GM21526 (cell line): ENCODE results near the gene GRIN1.
A peak's percentile ranks its signal among the peaks of the same experiment; 100 is the strongest.

ENCODE experiments used
- ATAC-seq: cut with Tn5 transposase; IDR thresholded peaks from one replicate; pipeline ENCODE4 v1.9.1; 2021; ENCODE audit warnings: moderate library complexity; ENCODE audit not compliant: unreplicated experiment, low FRiP score

The GRIN1 gene

DNA sequence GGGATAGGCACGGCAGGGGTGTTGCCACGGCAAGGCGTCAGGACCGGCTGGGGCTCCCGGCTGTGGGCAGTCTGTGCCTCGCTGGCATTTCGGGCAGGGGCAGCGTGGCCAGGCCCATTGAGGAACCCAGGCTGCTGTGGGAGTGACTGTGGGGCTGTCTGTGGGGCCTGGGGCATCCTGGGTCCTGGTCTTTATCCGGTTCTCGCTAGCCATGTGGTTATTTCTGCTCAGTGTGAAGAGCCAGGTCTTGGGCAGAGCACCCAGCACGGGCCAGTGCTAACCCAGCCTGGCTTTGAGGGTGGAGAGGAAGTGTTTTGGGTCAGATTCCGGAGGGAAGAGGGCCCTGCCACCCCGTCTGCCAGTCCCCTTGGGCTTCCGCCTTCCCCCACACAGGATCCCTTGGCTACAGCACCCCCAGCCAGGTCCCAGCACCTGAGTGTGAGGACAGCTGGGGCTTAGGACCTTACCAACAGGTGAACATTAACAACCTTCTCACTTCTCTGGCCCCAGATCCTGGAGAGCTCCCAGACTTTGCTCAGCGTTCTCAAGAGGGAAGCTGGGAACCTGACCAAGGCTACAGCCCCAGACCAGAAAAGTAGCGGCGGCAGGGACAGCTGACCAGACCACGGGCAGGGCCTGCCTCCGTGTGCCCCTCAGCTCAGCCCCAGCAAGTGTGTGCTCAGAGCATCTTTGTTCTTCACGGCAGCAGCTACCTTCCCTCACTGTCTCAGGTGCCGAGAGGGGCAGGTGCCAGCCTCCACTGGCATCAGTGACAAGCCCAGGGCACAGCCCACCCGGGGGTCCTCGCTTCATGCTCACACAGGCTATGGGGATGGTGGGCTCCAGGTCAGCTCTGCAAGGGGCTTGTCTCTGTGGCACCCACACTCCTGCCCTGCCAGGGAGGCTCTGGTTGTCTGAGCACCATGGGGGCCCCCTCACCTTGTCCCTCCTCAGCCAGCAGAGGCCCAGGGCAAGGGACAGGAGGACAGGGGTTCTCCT, 50.6 kb downstream of the GRIN1 start:
- ATAC-seq: no peak

DNA sequence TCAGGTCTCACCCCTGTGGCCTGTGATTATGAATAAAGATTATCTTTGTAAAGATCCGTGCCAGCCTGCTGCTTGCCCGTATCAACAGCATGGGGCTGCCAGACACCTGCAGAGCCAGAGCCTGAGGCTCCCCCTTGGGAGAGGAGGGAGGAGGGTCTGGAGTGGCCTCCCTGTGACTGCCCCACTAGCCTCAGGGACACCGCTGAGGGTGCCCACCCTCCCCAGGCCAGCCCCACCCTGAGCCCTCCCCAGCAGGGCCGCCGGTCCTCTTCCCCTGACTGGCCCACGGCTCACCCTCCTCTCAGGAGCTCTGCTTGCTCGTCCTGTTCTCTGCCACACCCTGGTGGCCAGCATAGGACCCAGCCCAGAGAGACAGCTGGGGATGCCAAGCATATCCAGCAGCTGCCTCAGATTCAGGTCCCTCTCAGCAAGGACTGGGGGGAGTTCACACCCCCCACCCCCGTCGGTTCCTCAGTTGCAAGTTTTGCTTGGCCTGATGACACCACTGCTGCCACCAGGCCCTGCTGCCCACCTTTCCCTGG, 51.4 kb downstream of the GRIN1 start:
- ATAC-seq: no peak

DNA sequence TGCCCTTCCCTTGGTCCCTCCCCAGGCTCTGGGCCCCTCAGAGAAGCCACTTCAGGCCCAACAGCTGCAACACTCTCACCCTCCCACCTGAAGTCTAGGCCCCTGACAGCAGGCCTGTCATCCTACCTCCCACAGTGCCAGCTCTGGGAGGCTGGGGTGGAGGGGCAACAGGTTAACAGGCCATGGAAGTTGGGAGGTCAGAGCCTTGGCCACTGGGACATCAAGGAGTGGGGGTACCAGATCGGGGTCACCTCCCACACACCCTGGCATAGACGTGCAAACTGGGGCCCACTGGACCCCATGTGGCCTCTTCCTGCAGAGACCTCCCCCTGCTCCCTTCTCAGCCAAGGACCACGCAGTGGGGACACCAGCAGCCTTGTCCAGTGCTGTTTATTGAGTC, 52.3 kb downstream of the GRIN1 start:
- ATAC-seq: no peak

DNA sequence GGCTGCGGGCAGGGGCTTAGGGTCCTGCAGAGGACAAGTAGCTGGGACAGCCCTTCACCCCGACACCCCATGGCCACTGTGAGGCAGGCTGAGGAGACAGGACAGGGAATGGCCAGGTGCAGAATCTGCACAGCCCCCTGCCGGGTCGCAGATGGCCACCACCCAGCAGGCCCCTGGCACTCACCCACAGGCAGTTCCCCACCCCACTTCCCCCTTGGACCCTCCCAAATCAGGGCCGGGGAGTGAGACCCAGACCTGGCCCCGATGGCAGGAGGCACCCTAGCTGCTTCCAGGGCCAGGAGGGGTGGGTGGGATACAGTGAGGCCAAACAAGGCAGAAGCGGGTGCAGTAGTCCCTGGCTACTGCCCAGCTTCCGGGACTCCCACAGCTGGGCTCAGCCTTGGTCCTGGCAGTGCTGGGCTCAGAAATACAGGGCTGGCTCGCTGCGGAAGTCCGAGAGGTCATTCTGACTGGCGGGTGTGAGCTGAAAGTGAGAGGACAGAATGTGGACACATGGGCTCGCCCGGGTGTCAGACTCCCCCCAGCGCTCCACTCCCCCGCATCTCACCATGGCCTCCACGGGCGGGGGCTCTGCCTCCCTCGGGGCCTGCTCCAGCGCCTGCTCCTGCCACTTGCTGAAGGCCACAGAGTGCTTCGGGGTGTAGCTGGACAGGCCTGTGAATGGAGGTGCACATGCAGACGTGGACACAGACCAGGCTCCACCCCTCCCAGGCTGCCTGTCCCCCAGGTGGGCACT, 52.9 kb downstream of the GRIN1 start:
- no peak for ATAC-seq

DNA sequence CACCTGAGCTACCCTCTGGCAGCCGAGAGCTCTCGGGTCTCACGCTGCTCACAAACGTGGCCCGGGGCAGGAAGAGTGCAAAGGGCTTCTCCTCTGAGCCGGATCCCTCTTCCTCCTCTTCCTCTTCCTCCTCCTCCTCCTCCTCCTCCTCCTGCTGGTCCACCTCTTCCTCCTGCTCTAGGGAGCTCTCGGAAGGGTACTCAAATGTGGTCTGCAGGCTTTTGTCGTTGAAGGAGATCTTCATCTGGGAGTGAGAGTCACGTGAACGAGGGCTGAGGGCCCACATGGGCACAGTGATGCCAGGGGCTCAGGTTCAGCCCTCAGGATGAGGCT, 53.5 kb downstream of the GRIN1 start:
- no peak for ATAC-seq

DNA sequence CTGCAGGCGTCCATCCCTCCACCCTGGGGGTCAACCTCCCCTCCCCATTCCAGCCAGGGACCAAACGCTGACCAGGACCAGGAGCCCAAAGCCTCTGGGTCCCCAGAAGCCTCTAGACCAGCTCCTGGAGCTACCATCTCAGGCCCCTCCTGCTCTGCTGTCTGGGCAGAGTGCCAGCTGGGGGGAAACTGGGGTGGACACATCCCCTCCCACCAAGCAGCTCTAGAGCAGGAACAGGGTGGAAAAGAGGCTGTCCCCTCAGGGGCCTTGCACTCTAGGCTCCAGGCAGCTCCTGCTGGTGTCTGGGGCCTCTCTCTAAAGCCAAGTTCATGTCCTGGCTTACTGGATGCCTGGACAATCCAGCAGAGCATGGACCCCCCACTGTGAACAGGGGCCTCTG, 53.9 kb downstream of the GRIN1 start:
- ATAC-seq: no peak

DNA sequence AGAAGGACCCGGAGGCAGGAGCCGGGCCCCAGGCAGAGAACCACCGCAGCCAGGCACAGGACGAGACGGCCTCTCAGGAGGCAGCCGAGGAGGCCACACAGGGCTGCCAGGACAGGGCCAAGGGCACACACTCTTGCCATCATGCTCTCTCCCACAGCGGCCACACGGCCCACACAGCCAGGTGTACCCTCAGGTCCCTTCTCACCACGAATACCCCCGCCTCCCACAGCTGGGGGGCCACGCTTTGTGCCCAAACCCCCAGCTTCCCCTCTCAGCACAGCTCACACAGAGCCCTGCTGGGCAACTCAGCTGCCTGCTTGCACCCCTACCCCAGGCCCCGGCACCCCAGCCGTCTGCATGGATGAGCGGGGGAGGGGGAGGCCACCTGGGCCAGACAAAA, 54.8 kb downstream of the GRIN1 start:
- ATAC-seq: no peak

DNA sequence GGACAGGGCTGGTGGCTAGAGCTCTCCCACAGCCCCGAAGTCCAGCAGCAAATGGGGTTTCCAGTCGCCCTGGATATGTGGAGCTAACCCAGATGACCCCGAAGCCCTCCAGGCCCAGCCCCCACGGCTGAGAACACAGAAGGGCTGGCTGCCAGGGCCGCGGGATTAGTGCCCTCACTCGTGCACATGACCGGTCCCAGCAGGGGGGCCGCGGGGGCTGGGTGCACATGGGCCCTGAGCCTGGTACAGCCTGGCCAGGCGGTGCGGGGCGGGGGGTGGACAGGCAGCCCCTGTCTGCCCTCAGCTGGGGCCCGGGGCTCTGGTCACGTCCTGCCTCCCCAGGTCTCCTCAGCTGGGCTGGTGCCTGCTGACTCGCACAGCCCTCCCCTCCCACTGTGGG, 55.4 kb downstream of the GRIN1 start:
- ATAC-seq: no peak

DNA sequence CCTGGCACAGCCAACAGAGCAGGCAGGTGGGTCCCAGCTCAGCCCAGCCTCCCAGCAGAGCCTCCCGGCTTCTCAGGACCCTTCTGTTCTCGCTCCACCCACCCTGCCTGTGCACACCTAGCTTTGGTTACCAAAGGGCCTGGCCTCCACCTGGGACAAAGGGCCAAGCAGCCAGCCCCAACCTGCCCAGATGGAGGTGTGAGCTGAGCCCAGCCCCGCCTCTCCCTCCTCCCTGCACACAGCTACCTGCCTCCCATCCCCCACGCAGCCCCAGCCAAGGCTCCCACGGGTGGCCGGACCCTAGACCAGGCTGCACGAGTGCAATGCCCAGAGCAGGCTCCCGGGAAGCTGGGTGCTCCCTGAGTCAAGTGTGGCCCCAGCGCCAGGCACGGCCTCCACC, 56.0 kb downstream of the GRIN1 start:
- ATAC-seq: no peak

DNA sequence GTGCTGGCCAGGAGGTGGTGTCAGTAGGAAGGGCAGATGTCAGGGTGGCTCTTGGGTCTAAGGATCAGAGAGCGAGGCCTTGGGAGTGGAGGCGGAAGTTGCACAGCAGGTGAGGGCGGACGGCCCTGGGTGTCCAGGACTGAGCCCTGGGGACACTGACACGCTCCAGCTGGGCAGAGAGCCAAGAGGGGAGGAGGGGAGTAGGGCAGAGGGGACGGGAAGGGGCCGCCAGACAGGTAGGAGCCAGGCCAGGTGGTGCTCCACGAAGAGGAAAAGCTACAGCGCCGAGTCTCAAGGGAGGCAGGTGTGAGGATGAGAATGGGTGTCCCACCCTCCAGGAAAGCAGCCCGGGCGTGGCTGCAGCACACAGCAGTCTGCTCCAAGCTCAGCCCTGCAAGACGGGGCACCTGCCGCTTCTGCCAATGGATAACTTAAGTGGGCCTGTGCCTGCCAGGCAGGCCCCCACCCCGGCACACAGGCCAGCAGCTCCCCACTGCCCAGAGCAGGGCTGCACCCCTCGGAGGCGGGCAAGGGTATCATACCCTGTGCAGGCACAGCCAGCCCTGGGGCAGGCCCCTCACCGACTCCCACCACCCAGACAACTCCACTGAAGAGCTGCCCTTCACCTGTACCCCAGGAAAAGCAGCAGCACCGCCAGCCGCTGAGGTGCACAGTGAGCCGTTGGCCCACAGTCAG, 56.7 kb downstream of the GRIN1 start:
- ATAC-seq: no peak

DNA sequence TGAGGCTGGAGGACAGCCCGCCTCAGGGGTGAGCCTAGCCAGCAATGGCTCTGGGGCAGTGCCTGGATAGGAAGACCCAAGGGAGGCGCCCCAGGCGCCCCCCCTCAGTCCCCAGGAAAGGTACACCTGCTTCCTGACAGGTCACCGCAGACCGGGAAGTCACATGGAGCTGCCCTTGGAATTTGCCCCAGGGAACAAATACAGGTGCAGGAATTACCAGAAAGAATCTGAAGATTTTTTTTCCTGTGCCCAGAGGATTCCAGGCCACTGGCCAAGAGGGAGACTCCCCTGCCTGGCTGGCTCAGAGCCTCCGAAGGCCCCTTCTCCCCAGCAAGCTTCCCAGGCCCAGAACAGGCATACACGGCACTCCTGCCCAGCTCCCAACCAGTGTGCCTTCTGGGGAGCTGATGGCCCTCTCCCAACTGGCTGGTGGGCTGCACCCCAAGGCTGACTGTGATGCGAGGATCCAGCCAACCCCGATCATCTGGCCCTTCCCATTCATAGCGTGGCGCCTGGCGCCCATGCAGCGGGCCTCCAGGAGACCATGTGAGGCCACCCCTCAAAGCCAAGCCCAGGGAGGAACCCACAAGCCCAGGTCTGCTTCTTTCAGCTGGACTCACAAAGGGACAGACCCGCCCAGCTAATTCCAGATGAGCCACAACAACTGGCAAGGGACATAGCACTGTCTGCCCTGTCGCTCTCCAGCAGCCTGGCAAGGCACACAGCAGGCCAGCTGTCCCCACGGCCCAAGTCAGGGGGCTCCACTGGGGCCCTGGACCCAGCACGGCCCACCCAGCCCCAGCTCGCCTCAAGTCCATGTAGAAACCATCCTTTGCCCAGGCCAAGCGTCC, 59.3 kb downstream of the GRIN1 start:
- ATAC-seq: no peak

DNA sequence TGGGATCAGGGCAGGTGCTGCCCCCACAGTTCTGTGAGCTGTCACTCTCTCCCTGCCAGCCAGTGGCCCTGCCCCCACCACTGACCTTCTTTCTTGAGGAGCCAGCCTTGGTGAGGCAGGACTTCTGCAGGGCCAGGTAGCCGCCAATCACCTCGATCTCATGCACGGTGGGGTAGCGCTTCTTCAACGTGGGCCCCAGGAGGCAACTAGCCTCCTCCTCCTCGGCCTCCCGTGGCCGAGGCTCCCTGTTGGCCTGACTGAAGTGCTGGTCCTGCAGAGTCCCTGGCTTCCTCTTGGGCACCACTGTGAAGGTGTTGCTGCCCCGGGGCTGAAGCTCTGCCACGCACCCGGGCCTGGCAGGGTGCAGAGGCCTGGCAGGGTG, 59.9 kb downstream of the GRIN1 start:
- ATAC-seq: no peak

DNA sequence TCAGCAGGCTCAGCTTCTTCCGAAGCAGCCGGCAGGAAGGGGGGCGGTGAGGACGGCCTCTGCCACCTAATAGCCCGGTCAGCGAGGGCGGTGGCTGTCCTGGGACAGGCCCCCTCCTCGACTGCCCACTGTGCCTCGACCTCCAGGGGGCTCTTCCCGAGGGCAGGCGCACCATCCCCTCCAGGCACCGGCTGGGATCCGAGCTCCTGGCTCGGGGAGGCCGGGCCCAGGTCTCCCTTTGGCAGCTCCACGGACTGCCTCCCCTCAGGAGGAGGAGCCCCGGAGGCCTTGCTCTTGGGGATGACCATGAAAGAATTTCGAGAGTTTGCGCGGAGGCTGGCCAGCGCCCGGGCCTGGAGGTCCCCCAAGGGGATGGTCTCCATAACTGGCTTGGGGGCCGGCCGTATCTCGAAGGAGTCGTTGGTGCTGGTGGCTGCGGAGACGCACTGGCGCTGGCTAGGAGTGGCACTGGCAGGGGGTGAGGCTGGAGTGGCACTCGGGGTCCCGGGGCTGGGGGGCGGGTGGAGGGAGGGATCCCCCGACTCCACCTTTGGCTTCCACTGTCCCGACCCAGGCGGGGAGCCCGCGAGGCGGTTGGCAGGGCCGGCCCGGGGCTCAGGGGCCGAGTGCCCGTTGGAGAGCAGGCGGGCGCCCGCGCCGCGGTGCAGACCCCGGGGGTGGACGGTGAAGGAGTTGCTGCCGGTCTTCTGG, 60.6 kb downstream of the GRIN1 start:
- ATAC-seq: no peak

DNA sequence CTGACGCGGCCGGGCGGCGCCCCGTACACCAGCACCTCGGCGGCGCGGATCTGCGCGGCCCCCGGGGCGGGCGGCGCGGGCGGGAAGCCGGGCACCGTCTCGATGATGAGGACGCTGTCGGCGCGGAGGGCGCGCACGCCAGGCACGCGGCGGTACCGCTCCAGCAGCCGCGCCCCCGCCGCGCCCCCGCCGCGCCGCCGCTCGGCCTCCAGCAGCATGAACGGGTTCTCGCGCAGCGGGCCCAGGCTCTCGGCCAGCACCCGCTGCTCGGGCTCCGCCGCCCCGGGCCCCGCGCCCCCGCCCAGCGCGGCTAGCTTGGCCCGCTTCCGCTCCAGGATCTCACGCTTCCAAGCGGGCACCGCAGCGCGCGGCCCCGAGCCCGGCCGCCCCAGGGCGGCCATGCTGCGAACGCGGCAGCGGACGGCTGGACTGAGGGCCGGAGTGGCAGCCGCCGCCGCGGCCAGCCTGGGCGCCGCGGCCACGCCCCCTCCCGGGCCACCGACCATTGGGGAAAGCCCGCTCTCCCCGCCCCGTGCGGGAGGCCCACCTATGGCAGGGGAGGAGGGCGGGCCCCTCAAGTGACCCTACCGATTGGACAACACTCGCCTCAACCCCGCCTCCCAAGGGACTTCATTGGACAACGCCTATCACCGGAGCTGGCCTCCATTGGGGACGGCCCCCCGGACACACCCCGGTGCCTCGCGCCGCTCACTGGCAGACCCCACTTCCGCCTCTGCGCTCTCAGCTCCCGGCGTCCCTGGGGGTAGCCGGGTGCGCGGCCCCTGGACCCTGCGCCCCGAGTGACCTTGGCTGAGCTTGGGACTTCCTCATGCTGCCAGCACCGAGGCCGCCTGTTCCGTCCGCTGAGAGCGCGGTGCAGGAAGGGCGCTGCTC, 61.6 kb downstream of the GRIN1 start, which contains the start of gene TPRN:
Gene TPRN, minus strand, starts transcription at position 431 of the 894 bp plus-strand sequence. Its CDS starts 30 bp downstream, at position 401.
- ATAC-seq: peak; percentile 74

DNA sequence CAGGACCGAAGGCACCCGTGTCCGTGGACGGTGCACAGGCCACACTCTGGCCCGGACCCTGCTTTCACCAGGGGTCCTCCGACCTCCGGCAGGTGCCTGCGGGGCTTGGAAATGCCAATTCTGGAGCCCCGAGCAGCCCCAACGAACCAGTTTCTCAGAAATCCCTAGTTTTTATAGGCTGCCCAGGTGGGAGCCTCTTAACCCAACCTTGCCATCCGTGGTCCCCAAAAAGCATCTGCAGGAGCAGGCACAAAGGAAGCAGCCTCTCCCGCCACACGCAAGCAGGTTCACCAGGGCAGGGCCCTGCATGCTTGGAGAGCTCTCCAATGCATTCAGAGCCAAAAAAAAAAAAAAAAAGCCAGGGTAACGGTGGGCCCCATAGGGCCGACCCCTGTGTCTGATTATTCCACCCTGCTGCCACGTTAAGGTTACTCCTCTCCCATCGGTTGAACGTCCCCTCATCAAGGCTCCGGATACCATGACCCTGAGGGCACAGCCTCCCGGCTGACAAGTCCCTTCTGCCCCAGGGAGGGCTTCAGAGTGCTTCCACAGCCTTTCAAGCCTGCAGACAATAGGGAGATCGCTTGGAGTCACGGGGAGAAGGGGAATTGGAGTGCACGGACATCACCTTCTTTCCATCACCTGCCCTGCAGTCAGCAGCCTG, 62.4 kb downstream of the GRIN1 start:
- ATAC-seq: no peak

DNA sequence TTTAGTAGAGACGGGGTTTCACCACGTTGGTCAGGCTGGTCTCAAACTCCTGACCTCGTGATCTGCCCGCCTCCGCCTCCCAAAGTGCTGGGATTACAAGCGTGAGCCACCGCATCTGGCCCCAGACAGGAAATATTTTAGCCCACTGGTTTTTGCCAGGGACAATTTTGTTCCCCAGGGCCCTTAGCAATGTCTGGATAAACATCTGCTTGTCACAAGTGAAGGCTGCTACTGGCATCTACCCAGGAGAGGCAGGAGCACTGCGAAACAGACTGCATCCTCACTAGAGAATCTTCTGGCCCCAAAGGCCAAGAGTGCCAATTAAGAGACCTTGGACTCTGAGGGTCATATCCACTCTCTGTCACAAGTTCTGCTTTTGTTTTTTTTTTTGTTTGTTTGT, 64.0 kb downstream of the GRIN1 start:
- no peak for ATAC-seq

DNA sequence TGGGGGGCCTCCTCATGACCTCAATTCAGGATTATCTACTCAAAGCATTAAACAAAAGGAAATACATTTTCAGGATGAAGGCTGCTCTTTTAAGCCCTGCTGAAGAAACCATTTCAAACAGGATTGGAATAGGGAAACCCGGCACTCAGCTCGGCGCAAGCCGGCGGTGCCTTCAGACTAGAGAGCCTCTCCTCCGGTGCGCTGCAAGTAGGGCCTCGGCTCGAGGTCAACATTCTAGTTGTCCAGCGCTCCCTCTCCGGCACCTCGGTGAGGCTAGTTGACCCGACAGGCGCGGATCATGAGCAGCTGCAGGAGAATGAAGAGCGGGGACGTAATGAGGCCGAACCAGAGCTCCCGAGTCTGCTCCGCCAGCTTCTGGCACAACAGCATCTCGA, 65.8 kb downstream of the GRIN1 start:
- no peak for ATAC-seq
